Heart left ventricle (tissue), 13 donors: ENCODE measurements around the gene RBBP6.

ENCODE experiments used
- POLR2A ChIP-seq, 2 donors: fragments of 450-650 bp; IDR thresholded peaks; one replicate each; pipeline ENCODE4 v1.6.1; 2017; ENCODE audit warnings: antibody characterized with exemption in 2 of 2, mild to moderate bottlenecking in 2 of 2, moderate library complexity in 2 of 2
- TF ChIP-seq, protein P1 (sequence below), 12 donors: fragments of 200-600 bp; sonication (generic) in 4 of 12; IDR thresholded peaks; one replicate each; pipeline versions ENCODE4 v1.5.0 to v1.8.0; 2018 to 2022; ENCODE audit warnings: antibody characterized with exemption in 12 of 12, mild to moderate bottlenecking in 5 of 12
- donor health status: ischemic (EF 13 %, LVEDD 7.1; RV severe dilation, severe dysfunction).
- donor health status: DM: no; HTN: yes; CAD: no.
- donor health status: DM: no; HTN: no; CAD: no.
- donor health status: ischemic (EF 25% LVEDD 6.9; RV normal size, moderate dysfunction).
- donor health status: ischemic (EF 25% LVEDD 5.7; RV mildly dilated, moderate dysfunction).
- donor health status: ischemic (EF 35%, LVEDD 5.7; RV mildly dilated, moderate dysfunction).
- donor health status: nonischemic (EF 11% LVEDD 7.7; RV severe dilation, severe dysfunction).
- donor health status: DM: yes; HTN: yes; CAD: no.
- donor health status: PGD.
- donor health status: ischemic (EF 29% LVEDD 5.4; RV normal size, mild dysfunction).
- donor health status: nonischemic (EF 23%, LVEDD 6.1; RV moderate dilation, normal function).

DNA sequence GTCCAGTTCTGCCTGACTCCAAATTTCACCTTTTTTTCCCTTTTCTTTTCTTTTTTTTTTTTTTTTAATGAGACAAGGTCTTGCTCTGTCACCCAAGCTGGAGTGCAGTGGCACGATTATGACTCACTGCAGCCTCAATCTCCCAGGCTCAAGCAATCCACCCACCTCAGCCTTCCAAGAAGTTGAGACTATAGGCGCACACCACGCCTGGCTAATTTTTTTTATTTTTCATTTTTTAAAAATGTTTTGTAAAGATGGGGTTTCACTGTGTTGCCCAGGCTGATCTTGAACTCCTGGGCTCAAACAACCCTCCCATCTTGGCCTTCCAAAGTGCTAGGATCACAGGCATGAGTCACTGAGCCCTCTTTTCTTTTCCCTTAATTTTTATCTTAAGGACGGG lies 33.4 kb upstream of the RBBP6 start:
- TF ChIP-seq, protein P1, sequence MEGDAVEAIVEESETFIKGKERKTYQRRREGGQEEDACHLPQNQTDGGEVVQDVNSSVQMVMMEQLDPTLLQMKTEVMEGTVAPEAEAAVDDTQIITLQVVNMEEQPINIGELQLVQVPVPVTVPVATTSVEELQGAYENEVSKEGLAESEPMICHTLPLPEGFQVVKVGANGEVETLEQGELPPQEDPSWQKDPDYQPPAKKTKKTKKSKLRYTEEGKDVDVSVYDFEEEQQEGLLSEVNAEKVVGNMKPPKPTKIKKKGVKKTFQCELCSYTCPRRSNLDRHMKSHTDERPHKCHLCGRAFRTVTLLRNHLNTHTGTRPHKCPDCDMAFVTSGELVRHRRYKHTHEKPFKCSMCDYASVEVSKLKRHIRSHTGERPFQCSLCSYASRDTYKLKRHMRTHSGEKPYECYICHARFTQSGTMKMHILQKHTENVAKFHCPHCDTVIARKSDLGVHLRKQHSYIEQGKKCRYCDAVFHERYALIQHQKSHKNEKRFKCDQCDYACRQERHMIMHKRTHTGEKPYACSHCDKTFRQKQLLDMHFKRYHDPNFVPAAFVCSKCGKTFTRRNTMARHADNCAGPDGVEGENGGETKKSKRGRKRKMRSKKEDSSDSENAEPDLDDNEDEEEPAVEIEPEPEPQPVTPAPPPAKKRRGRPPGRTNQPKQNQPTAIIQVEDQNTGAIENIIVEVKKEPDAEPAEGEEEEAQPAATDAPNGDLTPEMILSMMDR (IDR thresholded peaks at IDR 0.05), result no peak
- TF ChIP-seq POLR2A (IDR thresholded peaks at IDR 0.05), result no peak
